ENCODE results near the gene IDH3B. TPM values are rescaled to one million over a fixed set of nuclear protein-coding genes. Genes with fewer than 3 reads are reported as not detected.
A peak's percentile ranks its signal among the peaks of the same experiment; 100 is the strongest.

IDH3B gene
- total and polyA plus RNA-seq, 2 donors (not counting 3 experiments of a cell fraction or from before 2014, with no cell fraction given): 86.9 to 177 TPM

DNA sequence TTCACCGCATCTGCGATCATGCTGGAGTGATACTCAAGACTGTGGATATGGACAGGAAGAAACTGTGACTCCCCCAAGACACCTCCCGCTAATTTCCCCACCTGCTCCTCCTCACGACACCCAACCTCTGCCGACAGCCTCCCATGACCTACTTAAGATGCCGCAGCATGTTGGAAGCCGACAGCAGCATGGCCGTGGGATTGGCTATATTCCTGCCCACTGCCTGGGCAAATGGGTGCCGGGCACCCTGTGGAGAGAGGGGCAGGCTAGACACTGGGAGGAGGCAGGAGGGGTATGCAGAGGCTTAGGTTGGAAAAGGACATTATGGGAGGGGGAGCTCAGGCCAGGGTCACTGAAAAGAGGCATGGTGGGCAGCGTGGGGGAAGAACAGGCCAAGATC is 4.5 kb downstream of the IDH3B start:
- Histone ChIP-seq H3K9ac (replicated peaks; ENCODE audit: extremely low read depth, insufficient read depth, low read length) (no peak overlapping the region), H3K27me3 (ENCODE audit: control insufficient read depth in 2 of 2, insufficient read depth in 2 of 2, low read length in 2 of 2) (no peaks in the 10 kb centered on the region), H3K27ac (ENCODE audit: insufficient read depth, low read depth, low read length) (no peak overlapping the region), H3K36me3 (ENCODE audit: control insufficient read depth in 2 of 2, extremely low read depth in 1 of 2, insufficient read depth in 2 of 2, low read length in 2 of 2) (peaks cover 29 to 56% of the 10 kb centered on the region in 2 experiments), H2AFZ (ENCODE audit: low read depth, low read length) (no peak overlapping the region), H3K9me1 (replicated peaks; ENCODE audit: control insufficient read depth, extremely low read depth, insufficient read depth, low read length) (no peaks in the 10 kb centered on the region), H3K9me3 (replicated peaks; ENCODE audit: control insufficient read depth, insufficient read depth, low read length) (no peaks in the 10 kb centered on the region), H3K4me2 (ENCODE audit: insufficient read depth, low read length) (no peak overlapping the region), H4K20me1 (replicated peaks; ENCODE audit: control insufficient read depth, extremely low read depth, insufficient read depth, low read length) (no peaks in the 10 kb centered on the region), H3K4me3 (replicated peaks in 1 of 3; ENCODE audit: insufficient read depth in 1 of 3, low read depth in 1 of 3, low read length in 3 of 3) (no peak overlapping the region), H3K4me1 (ENCODE audit: control insufficient read depth, extremely low read depth, insufficient read depth, low read length) (peaks cover 18% of the 10 kb centered on the region), H3K79me2 (ENCODE audit: control insufficient read depth, insufficient read depth, low read length) (peaks cover 39% of the 10 kb centered on the region)
- DNase-seq (ENCODE audit: low read depth, low spot score) (no peak), FAIRE-seq (no peak)
- dilution Hi-C loops (cut with MboI; ENCODE audit: extremely low pct_ligation_motif_present, low sequenced_read_pairs) (no loop called here), intact Hi-C loops (cut with micrococcal nuclease) (loop anchor here (10.0 kb wide), 1 partner anchor 555 kb away; the partner anchor contains the start of gene STK35)
- TF ChIP-seq GATA2 (IDR thresholded peaks at IDR 0.05; ENCODE audit: insufficient read depth, insufficient read length, low read depth, low read length) (no peak), JUN (IDR thresholded peaks at IDR 0.05; ENCODE audit: borderline replicate concordance, insufficient read depth, insufficient read length, low read depth) (no peak), POLR2A (IDR thresholded peaks at IDR 0.05; ENCODE audit: low read depth, low read length) (no peak)
- TF ChIP-seq, protein P1, sequence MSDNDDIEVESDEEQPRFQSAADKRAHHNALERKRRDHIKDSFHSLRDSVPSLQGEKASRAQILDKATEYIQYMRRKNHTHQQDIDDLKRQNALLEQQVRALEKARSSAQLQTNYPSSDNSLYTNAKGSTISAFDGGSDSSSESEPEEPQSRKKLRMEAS (IDR thresholded peaks at IDR 0.05; ENCODE audit: insufficient read depth, insufficient read length): no peak
- CTCF ChIA-PET: no interaction called here
- no TSS peak for BruUV-seq (replicated peaks)
- POLR2A ChIA-PET: no interaction called here

GRCh38 chr20:2658414-2659354 is 5.3 kb downstream of the IDH3B start:
- Histone ChIP-seq H3K9ac (replicated peaks; ENCODE audit: extremely low read depth, insufficient read depth, low read length) (no peak overlapping the region), H3K27ac (ENCODE audit: insufficient read depth, low read depth, low read length) (no peak overlapping the region), H3K4me2 (ENCODE audit: insufficient read depth, low read length) (no peak overlapping the region), H3K79me2 (ENCODE audit: control insufficient read depth, insufficient read depth, low read length) (peaks cover 45% of the 10 kb centered on the region), H3K9me1 (replicated peaks; ENCODE audit: control insufficient read depth, extremely low read depth, insufficient read depth, low read length) (no peaks in the 10 kb centered on the region), H3K27me3 (ENCODE audit: control insufficient read depth in 2 of 2, insufficient read depth in 2 of 2, low read length in 2 of 2) (no peaks in the 10 kb centered on the region), H2AFZ (ENCODE audit: low read depth, low read length) (no peak overlapping the region), H3K36me3 (ENCODE audit: control insufficient read depth in 2 of 2, extremely low read depth in 1 of 2, insufficient read depth in 2 of 2, low read length in 2 of 2) (peaks cover 33 to 57% of the 10 kb centered on the region in 2 experiments), H3K4me1 (ENCODE audit: control insufficient read depth, extremely low read depth, insufficient read depth, low read length) (peaks cover 23% of the 10 kb centered on the region), H3K4me3 (replicated peaks in 1 of 3; ENCODE audit: insufficient read depth in 1 of 3, low read depth in 1 of 3, low read length in 3 of 3) (no peak overlapping the region), H4K20me1 (replicated peaks; ENCODE audit: control insufficient read depth, extremely low read depth, insufficient read depth, low read length) (no peaks in the 10 kb centered on the region), H3K9me3 (replicated peaks; ENCODE audit: control insufficient read depth, insufficient read depth, low read length) (no peaks in the 10 kb centered on the region)
- peak; percentile 67 for TF ChIP-seq POLR2AphosphoS5 (IDR thresholded peaks at IDR 0.05; ENCODE audit: insufficient read depth, low read depth, low read length)
- TF ChIP-seq, protein P1 (IDR thresholded peaks at IDR 0.05; ENCODE audit: insufficient read depth, insufficient read length): no peak
- CTCF ChIA-PET: no interaction called here
- FAIRE-seq: peak; percentile 12
- intact Hi-C loops (cut with micrococcal nuclease) (loop anchor here (10.0 kb wide), 1 partner anchor 554 kb away; the partner anchor contains the start of gene STK35), dilution Hi-C loops (cut with MboI; ENCODE audit: extremely low pct_ligation_motif_present, low sequenced_read_pairs) (no loop called here)
- POLR2A ChIA-PET: no interaction called here
- DNase-seq (ENCODE audit: low read depth, low spot score): no peak
- no TSS peak for BruUV-seq (replicated peaks)
